ENCODE results near the gene PIWIL4.
A peak's percentile ranks its signal among the peaks of the same experiment; 100 is the strongest.

Gene PIWIL4

GRCh38 chr11:94521684-94522083 is 45.5 kb upstream of the PIWIL4 start:
- H3K9ac ChIP-seq (ENCODE audit: low read depth, low read length): no peak overlapping the region
- H3K27me3 ChIP-seq (ENCODE audit: insufficient read depth, low read length, poor library complexity): peaks cover 8% of the 10 kb centered on the region
- ATAC-seq (ENCODE audit: insufficient read depth, low read depth) (0 out of 3 replicates have a peak, but pooled peaks have one; percentile 50), DNase-seq (no peak)
- H3K79me2 ChIP-seq (ENCODE audit: insufficient read depth, low read length): no peaks in the 10 kb centered on the region
- H3K4me1 ChIP-seq (ENCODE audit: insufficient read depth, low read length): no peaks in the 10 kb centered on the region
- no peaks in the 10 kb centered on the region for H3K36me3 ChIP-seq (ENCODE audit: insufficient read depth, low read length)
- no peak overlapping the region for H3K4me2 ChIP-seq (ENCODE audit: insufficient read depth, low read length)
- H3K4me3 ChIP-seq (ENCODE audit: low read depth in 1 of 2, low read length in 2 of 2): no peak overlapping the region
- H4K20me1 ChIP-seq (ENCODE audit: insufficient read depth, low read length): no peaks in the 10 kb centered on the region
- no peak overlapping the region for H2AFZ ChIP-seq (ENCODE audit: low read depth, low read length)
- TF ChIP-seq, protein P1, sequence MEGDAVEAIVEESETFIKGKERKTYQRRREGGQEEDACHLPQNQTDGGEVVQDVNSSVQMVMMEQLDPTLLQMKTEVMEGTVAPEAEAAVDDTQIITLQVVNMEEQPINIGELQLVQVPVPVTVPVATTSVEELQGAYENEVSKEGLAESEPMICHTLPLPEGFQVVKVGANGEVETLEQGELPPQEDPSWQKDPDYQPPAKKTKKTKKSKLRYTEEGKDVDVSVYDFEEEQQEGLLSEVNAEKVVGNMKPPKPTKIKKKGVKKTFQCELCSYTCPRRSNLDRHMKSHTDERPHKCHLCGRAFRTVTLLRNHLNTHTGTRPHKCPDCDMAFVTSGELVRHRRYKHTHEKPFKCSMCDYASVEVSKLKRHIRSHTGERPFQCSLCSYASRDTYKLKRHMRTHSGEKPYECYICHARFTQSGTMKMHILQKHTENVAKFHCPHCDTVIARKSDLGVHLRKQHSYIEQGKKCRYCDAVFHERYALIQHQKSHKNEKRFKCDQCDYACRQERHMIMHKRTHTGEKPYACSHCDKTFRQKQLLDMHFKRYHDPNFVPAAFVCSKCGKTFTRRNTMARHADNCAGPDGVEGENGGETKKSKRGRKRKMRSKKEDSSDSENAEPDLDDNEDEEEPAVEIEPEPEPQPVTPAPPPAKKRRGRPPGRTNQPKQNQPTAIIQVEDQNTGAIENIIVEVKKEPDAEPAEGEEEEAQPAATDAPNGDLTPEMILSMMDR (IDR thresholded peaks at IDR 0.05; ENCODE audit: borderline replicate concordance, extremely low read depth, low read length, poor library complexity, severe bottlenecking): peak; percentile 44
- TF ChIP-seq EZH2 (IDR thresholded peaks at IDR 0.05; ENCODE audit: borderline replicate concordance, low read depth, low read length, severe bottlenecking): no peak
- no peak overlapping the region for H3K27ac ChIP-seq (ENCODE audit: low read length)
- H3K9me3 ChIP-seq (ENCODE audit: insufficient read depth, low read length, severe bottlenecking): no peaks in the 10 kb centered on the region

- H4K20me1 ChIP-seq (ENCODE audit: insufficient read depth, low read length): no peaks in the 10 kb centered on the region
- no peak overlapping the region for H3K9ac ChIP-seq (ENCODE audit: low read depth, low read length)
- TF ChIP-seq EZH2 (IDR thresholded peaks at IDR 0.05; ENCODE audit: borderline replicate concordance, low read depth, low read length, severe bottlenecking): no peak
- TF ChIP-seq, protein P1 (IDR thresholded peaks at IDR 0.05; ENCODE audit: borderline replicate concordance, extremely low read depth, low read length, poor library complexity, severe bottlenecking): no peak
- H3K4me1 ChIP-seq (ENCODE audit: insufficient read depth, low read length): no peaks in the 10 kb centered on the region
- no peaks in the 10 kb centered on the region for H3K36me3 ChIP-seq (ENCODE audit: insufficient read depth, low read length)
- DNase-seq (no peak), ATAC-seq (ENCODE audit: insufficient read depth, low read depth) (no peak)
- H3K4me3 ChIP-seq (ENCODE audit: low read depth in 1 of 2, low read length in 2 of 2): no peak overlapping the region
- no peaks in the 10 kb centered on the region for H3K9me3 ChIP-seq (ENCODE audit: insufficient read depth, low read length, severe bottlenecking)
- no peak overlapping the region for H2AFZ ChIP-seq (ENCODE audit: low read depth, low read length)
- peaks cover 6% of the 10 kb centered on the region for H3K27me3 ChIP-seq (ENCODE audit: insufficient read depth, low read length, poor library complexity)
- no peaks in the 10 kb centered on the region for H3K79me2 ChIP-seq (ENCODE audit: insufficient read depth, low read length)
- H3K4me2 ChIP-seq (ENCODE audit: insufficient read depth, low read length): no peak overlapping the region
- no peak overlapping the region for H3K27ac ChIP-seq (ENCODE audit: low read length)
These were observed 42.8 kb upstream of the PIWIL4 start for GRCh38 chr11:94524341-94524740.

DNA sequence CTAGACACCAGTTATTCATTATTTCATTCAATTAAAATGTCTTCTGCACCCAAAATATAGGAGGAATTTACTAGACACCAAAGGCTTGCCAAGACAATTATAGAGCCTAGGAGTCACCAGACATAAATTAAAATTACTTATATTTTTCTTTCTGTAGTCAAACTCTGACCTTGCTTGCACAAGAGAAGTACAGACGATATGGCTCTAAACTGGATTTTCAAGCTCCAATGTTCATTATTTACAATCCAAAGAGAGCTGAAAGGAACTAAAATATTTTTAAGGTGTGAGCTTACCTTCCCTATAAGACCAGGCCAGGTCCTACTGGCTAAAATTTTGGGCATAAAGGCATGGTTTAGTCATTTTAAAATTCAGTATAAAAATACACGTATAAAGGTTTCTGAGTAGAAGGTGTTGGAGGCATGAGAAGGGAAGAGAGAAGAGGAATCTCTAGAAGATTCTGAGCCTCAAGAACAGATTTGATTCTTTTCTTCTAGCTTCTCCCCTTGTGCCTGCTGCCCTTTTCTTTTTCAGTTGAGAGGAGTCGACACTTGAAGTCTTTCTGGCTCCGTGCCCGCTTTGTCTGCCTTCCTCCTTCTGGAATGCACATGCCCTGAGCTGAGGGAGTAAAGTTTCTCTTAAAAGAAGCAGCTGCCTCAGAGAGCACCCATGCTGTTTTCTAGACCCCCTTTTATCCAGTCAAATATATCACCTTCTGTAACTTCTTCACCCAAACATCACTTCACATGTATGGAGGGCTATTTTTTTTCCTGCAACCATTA is 41.4 kb upstream of the PIWIL4 start:
- H3K9me3 ChIP-seq (ENCODE audit: insufficient read depth, low read length, severe bottlenecking): no peaks in the 10 kb centered on the region
- no peak overlapping the region for H3K4me3 ChIP-seq (ENCODE audit: low read depth in 1 of 2, low read length in 2 of 2)
- TF ChIP-seq, protein P1 (IDR thresholded peaks at IDR 0.05; ENCODE audit: borderline replicate concordance, extremely low read depth, low read length, poor library complexity, severe bottlenecking): no peak
- TF ChIP-seq EZH2 (IDR thresholded peaks at IDR 0.05; ENCODE audit: borderline replicate concordance, low read depth, low read length, severe bottlenecking): no peak
- H3K79me2 ChIP-seq (ENCODE audit: insufficient read depth, low read length): no peaks in the 10 kb centered on the region
- H3K4me1 ChIP-seq (ENCODE audit: insufficient read depth, low read length): no peaks in the 10 kb centered on the region
- ATAC-seq (ENCODE audit: insufficient read depth, low read depth) (no peak), DNase-seq (no peak)
- no peaks in the 10 kb centered on the region for H4K20me1 ChIP-seq (ENCODE audit: insufficient read depth, low read length)
- no peak overlapping the region for H2AFZ ChIP-seq (ENCODE audit: low read depth, low read length)
- H3K27ac ChIP-seq (ENCODE audit: low read length): no peak overlapping the region
- peaks cover 10% of the 10 kb centered on the region for H3K27me3 ChIP-seq (ENCODE audit: insufficient read depth, low read length, poor library complexity)
- no peaks in the 10 kb centered on the region for H3K36me3 ChIP-seq (ENCODE audit: insufficient read depth, low read length)
- no peak overlapping the region for H3K4me2 ChIP-seq (ENCODE audit: insufficient read depth, low read length)
- no peak overlapping the region for H3K9ac ChIP-seq (ENCODE audit: low read depth, low read length)
